ENCODE results near the gene PDE2A. TPM values are rescaled to one million over a fixed set of nuclear protein-coding genes. Genes with fewer than 3 reads are reported as not detected.
A peak's percentile ranks its signal among the peaks of the same experiment; 100 is the strongest.

The PDE2A gene
- total and polyA plus RNA-seq, 8 donors = 3.5 to 548 (median 25.9) TPM

GRCh38 chr11:72627594-72628281 lies 46.5 kb downstream of the PDE2A start:
- Histone ChIP-seq H3K9me3 (no peaks in the 10 kb centered on the region), H3K36me3 (no peaks in the 10 kb centered on the region), H3K4me1 (peaks cover 17 to 85% (median 60%) of the 10 kb centered on the region in 4 donors), H3K4me3 (no peak overlapping the region), H3K27me3 (no peaks in the 10 kb centered on the region), H3K27ac (peak overlapping the region in 4 of 5 donors; percentile 67 to 81 (median 73))
- TF ChIP-seq POLR2AphosphoS5 (IDR thresholded peaks at IDR 0.05) (no peak), CTCF (IDR thresholded peaks at IDR 0.05) (no peak), EP300 (IDR thresholded peaks at IDR 0.05) (no peak), POLR2A (IDR thresholded peaks at IDR 0.05) (no peak)
- intact Hi-C loops (cut with DNase I; ENCODE audit: low total_unique reads) = no loop called here
- WGBS, 5 donors = 72 to 88% (median 86%) methylated on average over 7 of the region's 7 CpGs
- DNase-seq = no peak

GRCh38 chr11:72626414-72626936 lies 47.7 kb downstream of the PDE2A start:
- no peaks in the 10 kb centered on the region for H3K27me3 ChIP-seq
- TF ChIP-seq POLR2A (IDR thresholded peaks at IDR 0.05) = no peak
- no peak for TF ChIP-seq EP300 (IDR thresholded peaks at IDR 0.05)
- no peak for TF ChIP-seq CTCF (IDR thresholded peaks at IDR 0.05)
- no peak for TF ChIP-seq POLR2AphosphoS5 (IDR thresholded peaks at IDR 0.05)
- DNase-seq = no peak
- 65 to 91% (median 75%) methylated on average over 8 to 11 of the region's 11 CpGs for WGBS, 5 donors
- H3K4me1 ChIP-seq = peaks cover 17 to 72% (median 50%) of the 10 kb centered on the region in 4 donors
- no peaks in the 10 kb centered on the region for H3K9me3 ChIP-seq
- no peaks in the 10 kb centered on the region for H3K36me3 ChIP-seq
- peak overlapping the region; percentile 48 to 81 (median 68) for H3K27ac ChIP-seq
- intact Hi-C loops (cut with DNase I; ENCODE audit: low total_unique reads) = no loop called here
- H3K4me3 ChIP-seq = no peak overlapping the region

- TF ChIP-seq EP300 (IDR thresholded peaks at IDR 0.05) (no peak), POLR2A (IDR thresholded peaks at IDR 0.05) (no peak), POLR2AphosphoS5 (IDR thresholded peaks at IDR 0.05) (peak; percentile 32 to 57 (median 47)), CTCF (IDR thresholded peaks at IDR 0.05) (no peak)
- DNase-seq = peak; percentile 68 to 93
- H3K4me1 ChIP-seq = peaks cover 17 to 66% (median 45%) of the 10 kb centered on the region in 4 donors
- intact Hi-C loops (cut with DNase I; ENCODE audit: low total_unique reads) = no loop called here
- no peaks in the 10 kb centered on the region for H3K9me3 ChIP-seq
- WGBS, 5 donors = 18 to 46% (median 33%) methylated on average over 12 to 20 of the region's 20 CpGs
- H3K27me3 ChIP-seq = no peaks in the 10 kb centered on the region
- H3K36me3 ChIP-seq = no peaks in the 10 kb centered on the region
- H3K27ac ChIP-seq = peak overlapping the region; percentile 48 to 81 (median 68)
- H3K4me3 ChIP-seq = peak overlapping the region in 1 of 4 donors; percentile 3
Measured at GRCh38 chr11:72625691-72626413, 48.4 kb downstream of the PDE2A start.

- Histone ChIP-seq H3K4me3 (no peak overlapping the region), H3K27ac (peak overlapping the region in 4 of 5 donors; percentile 67 to 81 (median 73)), H3K9me3 (no peaks in the 10 kb centered on the region), H3K36me3 (no peaks in the 10 kb centered on the region), H3K4me1 (peaks cover 17 to 54% (median 39%) of the 10 kb centered on the region in 4 donors), H3K27me3 (no peaks in the 10 kb centered on the region)
- 65 to 77% (median 71%) methylated on average over 12 of the region's 12 CpGs for WGBS, 5 donors
- TF ChIP-seq CTCF (IDR thresholded peaks at IDR 0.05) (no peak), POLR2AphosphoS5 (IDR thresholded peaks at IDR 0.05) (peak in 2 of 3 donors; percentile 5), POLR2A (IDR thresholded peaks at IDR 0.05) (no peak), EP300 (IDR thresholded peaks at IDR 0.05) (no peak)
- intact Hi-C loops (cut with DNase I; ENCODE audit: low total_unique reads) = no loop called here
- DNase-seq = peak in 1 of 2 donors; percentile 51
Measured at GRCh38 chr11:72624496-72625201, 49.6 kb downstream of the PDE2A start.
